GM21381 (cell line): ENCODE data around the gene ITGA7.

Experiments
- ATAC-seq: cut with Tn5 transposase; IDR thresholded peaks from one replicate; pipeline ENCODE4 v1.9.1; 2021; ENCODE audit warnings: mild to moderate bottlenecking, moderate library complexity; ENCODE audit not compliant: unreplicated experiment

Gene ITGA7

GRCh38 chr12:55734595-55734994 lies 26.9 kb upstream of the ITGA7 start:
- ATAC-seq: no peak

GRCh38 chr12:55733858-55734257 lies 26.2 kb upstream of the ITGA7 start:
- no peak for ATAC-seq

- ATAC-seq: no peak
Measured at GRCh38 chr12:55733021-55733555, 25.4 kb upstream of the ITGA7 start.

- no peak for ATAC-seq
Measured at GRCh38 chr12:55732288-55732687, 24.6 kb upstream of the ITGA7 start.

GRCh38 chr12:55729819-55730818 lies 22.4 kb upstream of the ITGA7 start:
- peak; percentile 43 for ATAC-seq

- ATAC-seq: peak; percentile 59
Measured at GRCh38 chr12:55728939-55729818, 21.5 kb upstream of the ITGA7 start, which contains the start of gene CD63. TSS of gene CD63 (minus strand) at chr12:55729009. CDS start at chr12:55728341, 668 bp downstream.

GRCh38 chr12:55728186-55728938 lies 20.7 kb upstream of the ITGA7 start:
- ATAC-seq: no peak

GRCh38 chr12:55727643-55728185 lies 20.0 kb upstream of the ITGA7 start:
- ATAC-seq: no peak

- ATAC-seq: no peak
Measured at GRCh38 chr12:55726971-55727370, 19.3 kb upstream of the ITGA7 start.

GRCh38 chr12:55725556-55725955 lies 17.9 kb upstream of the ITGA7 start:
- ATAC-seq: no peak

- no peak for ATAC-seq
Measured at GRCh38 chr12:55724940-55725309, 17.2 kb upstream of the ITGA7 start.

GRCh38 chr12:55724226-55724939 lies 16.7 kb upstream of the ITGA7 start:
- no peak for ATAC-seq

- ATAC-seq: no peak
Measured at GRCh38 chr12:55723516-55724225, 16.0 kb upstream of the ITGA7 start.

GRCh38 chr12:55722948-55723347 lies 15.2 kb upstream of the ITGA7 start:
- no peak for ATAC-seq

GRCh38 chr12:55721601-55722213 lies 14.0 kb upstream of the ITGA7 start:
- ATAC-seq: no peak

GRCh38 chr12:55720894-55721444 lies 13.3 kb upstream of the ITGA7 start:
- no peak for ATAC-seq

- ATAC-seq: no peak
Measured at GRCh38 chr12:55720071-55720564, 12.4 kb upstream of the ITGA7 start, which contains the start of gene RDH5. TSS of gene RDH5 (plus strand) at chr12:55720393. CDS start at chr12:55721185, 792 bp downstream.

- no peak for ATAC-seq
Measured at GRCh38 chr12:55719371-55719770, 11.7 kb upstream of the ITGA7 start.
